ENCODE results near the gene N4BP3.

N4BP3 gene

GRCh38 chr5:178098685-178099084 lies 14.6 kb upstream of the N4BP3 start:
- no peak for DNase-seq (ENCODE audit: low read depth, low spot score)

DNA sequence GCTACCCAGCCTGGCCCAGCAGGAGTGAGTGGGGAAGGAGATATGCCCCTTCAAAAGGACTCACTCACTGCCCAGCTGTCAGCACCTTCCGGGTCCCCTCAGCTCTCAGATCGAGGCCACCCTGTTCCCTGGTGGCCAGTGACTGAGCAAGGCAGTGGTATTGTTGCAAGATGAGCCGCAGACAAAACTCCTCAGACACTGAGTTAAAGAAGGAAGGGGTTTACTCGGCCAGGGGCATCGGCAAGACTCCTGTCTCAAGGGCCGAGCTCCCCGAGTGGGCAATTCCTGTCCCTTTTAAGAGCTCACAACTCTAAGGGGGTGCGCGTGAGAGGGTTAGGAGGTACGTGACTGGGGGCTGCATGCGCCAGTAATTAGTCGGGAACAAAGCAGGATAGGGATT lies 9.7 kb upstream of the N4BP3 start:
- DNase-seq (ENCODE audit: low read depth, low spot score): peak; percentile 10

DNA sequence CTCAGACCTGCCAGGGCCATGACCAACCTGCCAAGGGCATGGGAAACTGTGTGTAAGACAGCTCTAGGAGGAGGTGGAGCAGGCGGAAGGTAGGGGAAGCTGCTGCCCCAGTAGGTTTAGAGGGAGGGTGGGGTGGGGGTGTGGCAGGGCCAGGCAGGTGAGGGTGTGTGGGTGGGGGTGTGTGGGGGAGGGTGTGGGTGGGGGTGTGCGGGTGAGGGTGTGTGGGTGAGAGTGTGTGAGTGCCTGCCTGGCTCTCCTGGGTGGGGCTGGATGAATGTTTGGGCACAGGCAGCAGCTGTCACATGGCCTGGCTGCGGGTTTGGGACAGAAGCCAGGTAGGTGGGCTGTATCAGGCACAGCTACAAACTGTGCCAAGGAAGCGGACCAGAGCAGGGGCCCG lies 8.8 kb upstream of the N4BP3 start:
- DNase-seq (ENCODE audit: low read depth, low spot score): no peak

GRCh38 chr5:178106086-178106485 lies 7.2 kb upstream of the N4BP3 start:
- no peak for DNase-seq (ENCODE audit: low read depth, low spot score)

DNA sequence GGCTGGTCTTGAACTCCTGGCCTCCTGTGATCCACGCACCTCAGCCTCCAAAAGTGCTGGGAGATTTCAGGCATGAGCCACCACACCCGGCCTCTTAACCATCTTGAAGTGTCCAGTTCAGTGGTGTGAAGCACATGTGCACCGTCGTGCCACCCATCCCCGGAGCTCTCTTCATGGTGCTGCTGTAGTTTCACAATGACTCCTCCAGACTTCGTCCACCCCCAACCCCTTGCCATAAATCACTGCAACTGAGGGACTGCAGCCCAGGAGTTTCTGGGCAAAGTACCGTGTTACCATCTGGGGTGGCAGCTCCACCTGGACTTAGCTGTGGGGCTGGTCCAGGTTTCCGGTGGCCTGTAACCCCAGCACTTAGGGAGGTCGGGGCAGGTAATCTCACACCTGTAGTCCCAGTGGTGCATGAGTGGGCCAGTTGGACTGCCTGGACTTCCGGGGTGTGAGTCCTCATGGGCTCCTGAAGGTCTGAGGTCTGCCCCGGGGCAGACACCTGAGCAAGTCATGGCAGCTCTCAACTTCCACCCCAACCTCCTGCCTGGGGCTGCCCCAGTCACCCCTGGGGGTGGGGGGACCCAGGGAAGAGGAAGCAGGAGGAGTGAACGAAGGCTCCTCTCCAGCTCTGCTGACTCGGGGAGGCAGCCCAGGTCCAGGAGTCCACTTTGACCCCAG lies 6.6 kb upstream of the N4BP3 start:
- no peak for DNase-seq (ENCODE audit: low read depth, low spot score)

DNA sequence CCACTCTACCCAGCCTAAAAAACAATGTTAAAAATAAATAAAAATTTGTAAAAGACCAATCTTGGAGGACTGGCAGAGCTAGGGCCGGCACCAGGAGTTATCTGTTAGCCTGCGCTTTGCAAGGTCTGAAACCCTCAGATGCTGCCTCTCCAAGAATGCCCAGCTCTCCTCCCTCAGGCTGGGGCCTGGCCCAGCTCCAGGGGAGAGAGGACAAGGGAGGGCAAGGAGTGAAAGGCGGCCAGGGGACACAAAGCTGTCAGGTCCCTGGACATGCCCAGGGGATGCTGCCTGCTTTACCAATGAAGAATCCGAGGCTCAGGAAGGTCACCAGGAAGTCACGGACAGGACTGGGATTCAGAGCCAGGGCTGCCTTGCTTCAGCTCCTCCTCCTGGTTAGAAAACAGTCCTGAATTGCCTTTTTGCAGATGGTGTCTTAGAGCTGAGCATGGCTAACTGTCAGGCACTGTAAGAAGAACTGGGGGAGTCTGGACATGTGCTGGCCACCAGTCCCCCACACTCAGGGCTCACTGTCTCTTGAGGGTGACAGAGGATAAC lies 5.5 kb upstream of the N4BP3 start:
- peak; percentile 56 for DNase-seq (ENCODE audit: low read depth, low spot score)

GRCh38 chr5:178108446-178108845 lies 4.9 kb upstream of the N4BP3 start:
- peak; percentile 48 for DNase-seq (ENCODE audit: low read depth, low spot score)

DNA sequence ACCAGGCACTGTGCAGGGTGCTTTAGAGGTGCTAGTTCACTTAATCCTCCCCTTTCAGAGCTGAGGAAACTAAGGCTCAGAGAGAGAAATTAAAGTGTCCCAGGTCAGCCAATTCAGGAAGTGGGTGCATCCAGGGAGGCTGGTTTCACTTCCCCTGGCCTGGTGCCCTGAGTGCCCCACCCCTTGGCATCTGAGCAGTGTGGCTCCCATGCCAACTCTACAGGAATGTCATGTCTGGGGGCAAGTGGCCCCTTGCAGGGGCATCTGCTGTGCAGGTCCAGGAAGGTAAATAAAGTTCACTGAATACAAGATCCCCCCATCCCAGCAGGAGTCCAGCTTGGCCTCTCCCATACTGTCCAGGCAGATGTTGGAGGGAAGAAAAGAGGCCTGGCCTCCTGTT lies 4.4 kb upstream of the N4BP3 start:
- no peak for DNase-seq (ENCODE audit: low read depth, low spot score)

GRCh38 chr5:178110511-178110910 lies 2.8 kb upstream of the N4BP3 start:
- DNase-seq (ENCODE audit: low read depth, low spot score): no peak

- no peak for DNase-seq (ENCODE audit: low read depth, low spot score)
Observed at GRCh38 chr5:178111925-178112324, 1.4 kb upstream of the N4BP3 start.

GRCh38 chr5:178112545-178112944 lies 787 bp upstream of the N4BP3 start:
- no peak for DNase-seq (ENCODE audit: low read depth, low spot score)

- peak; percentile 46 for DNase-seq (ENCODE audit: low read depth, low spot score)
Observed at GRCh38 chr5:178113841-178114324, 551 bp downstream of the N4BP3 start.

GRCh38 chr5:178114325-178115135 lies 1.2 kb downstream of the N4BP3 start:
- peak; percentile 61 for DNase-seq (ENCODE audit: low read depth, low spot score)

- peak; percentile 88 for DNase-seq (ENCODE audit: low read depth, low spot score)
Observed at GRCh38 chr5:178115136-178115813, 1.9 kb downstream of the N4BP3 start.

GRCh38 chr5:178115814-178116142 lies 2.4 kb downstream of the N4BP3 start:
- DNase-seq (ENCODE audit: low read depth, low spot score): no peak

DNA sequence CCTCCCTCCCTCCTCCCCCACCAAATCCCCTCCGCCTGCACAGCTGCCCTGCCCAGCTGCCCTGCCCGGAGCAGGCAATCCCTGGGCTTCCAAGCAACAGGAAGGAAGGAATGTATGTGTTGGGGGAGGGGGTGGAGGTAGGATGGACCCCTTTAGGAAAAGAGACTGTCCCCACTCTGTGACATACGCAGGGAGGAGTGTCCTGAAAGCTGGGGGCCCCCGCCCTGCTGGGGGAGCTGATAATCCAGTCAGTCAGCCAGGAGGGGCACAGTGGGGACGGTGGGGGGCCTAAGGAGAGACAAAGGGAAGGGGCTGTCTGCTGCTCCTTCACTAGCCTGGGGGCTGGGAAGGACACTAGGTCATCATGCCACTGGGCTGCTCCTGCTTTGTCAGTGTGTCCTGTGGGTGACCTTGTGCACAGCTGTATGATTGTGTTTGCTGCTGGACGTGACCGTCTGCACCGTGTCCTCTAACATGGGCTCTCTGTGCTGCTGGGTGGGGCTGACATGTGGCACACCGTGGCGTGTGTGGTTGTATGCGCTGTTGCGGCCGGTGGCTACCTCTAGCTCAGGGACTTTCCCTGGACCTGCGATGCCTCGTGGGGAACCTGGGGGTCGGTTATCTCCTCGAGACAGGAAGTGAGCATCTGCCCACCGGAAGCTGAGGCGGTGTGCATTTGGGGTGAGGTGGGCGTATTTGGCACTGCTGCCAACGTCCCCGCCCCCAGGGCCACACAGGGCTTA lies 3.0 kb downstream of the N4BP3 start:
- DNase-seq (ENCODE audit: low read depth, low spot score): peak; percentile 84

GRCh38 chr5:178117923-178118701 lies 4.8 kb downstream of the N4BP3 start:
- no peak for DNase-seq (ENCODE audit: low read depth, low spot score)

DNA sequence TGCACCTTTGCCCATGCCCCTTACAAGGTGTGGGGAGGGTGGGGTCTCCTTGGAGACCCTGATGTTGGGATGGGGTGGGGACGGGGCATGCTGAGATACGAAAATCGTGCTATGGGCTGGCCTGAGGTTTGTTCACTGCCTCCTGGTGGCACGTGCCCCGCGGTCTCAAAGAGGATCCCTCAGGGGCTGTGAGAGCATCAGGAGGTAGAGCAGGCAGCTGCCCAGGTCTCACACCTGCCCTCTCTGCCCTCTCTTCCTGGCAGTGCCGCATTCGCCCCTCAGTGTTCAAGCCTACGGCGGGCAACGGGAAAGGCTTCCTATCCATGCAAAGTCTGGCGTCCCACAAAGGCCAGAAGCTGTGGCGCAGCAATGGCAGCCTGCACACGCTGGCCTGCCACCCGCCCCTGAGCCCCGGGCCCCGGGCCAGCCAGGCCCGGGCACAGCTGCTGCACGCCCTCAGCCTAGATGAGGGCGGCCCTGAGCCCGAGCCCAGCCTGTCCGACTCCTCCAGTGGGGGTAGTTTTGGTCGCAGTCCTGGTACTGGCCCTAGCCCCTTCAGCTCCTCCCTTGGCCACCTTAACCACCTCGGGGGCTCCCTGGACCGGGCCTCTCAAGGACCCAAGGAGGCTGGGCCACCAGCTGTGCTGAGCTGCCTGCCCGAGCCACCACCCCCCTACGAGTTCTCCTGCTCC lies 6.7 kb downstream of the N4BP3 start:
- DNase-seq (ENCODE audit: low read depth, low spot score): no peak

- peak; percentile 85 for DNase-seq (ENCODE audit: low read depth, low spot score)
Observed at GRCh38 chr5:178120607-178121357, 7.5 kb downstream of the N4BP3 start.
